ENCODE results near the gene PPP4C. TPM values are rescaled to one million over a fixed set of nuclear protein-coding genes. Genes with fewer than 3 reads are reported as not detected.
"Not testable (repeated sequence)": the region's sequence is repeated elsewhere in the genome, so short reads cannot be mapped to it uniquely, and the experiment has no call there.

Gene PPP4C
- 61.8 TPM for polyA plus RNA-seq (ENCODE audit: insufficient read length)

- peak; percentile 66 for DNase-seq (ENCODE audit: low read depth)
Observed at GRCh38 chr16:30075503-30076275, at the start of gene PPP4C. PPP4C (plus strand) TSS chr16:30075994; CDS start chr16:30076378, 384 bp downstream.

GRCh38 chr16:30026449-30026848 is 49.3 kb upstream of the PPP4C start:
- no peak for DNase-seq (ENCODE audit: low read depth)

- DNase-seq (ENCODE audit: low read depth), result no peak
Observed at GRCh38 chr16:30027588-30028437, 48.0 kb upstream of the PPP4C start.

GRCh38 chr16:30028438-30029076 is 47.2 kb upstream of the PPP4C start:
- no peak for DNase-seq (ENCODE audit: low read depth)

GRCh38 chr16:30030011-30030685 is 45.6 kb upstream of the PPP4C start:
- DNase-seq (ENCODE audit: low read depth), result no peak

- DNase-seq (ENCODE audit: low read depth), result no peak
Observed at GRCh38 chr16:30030841-30031413, 44.9 kb upstream of the PPP4C start, which contains the start of gene TLCD3B. TLCD3B (minus strand) TSS chr16:30031271; CDS start chr16:30030527, 744 bp downstream.

- DNase-seq (ENCODE audit: low read depth), result no peak
Observed at GRCh38 chr16:30031477-30031918, 44.3 kb upstream of the PPP4C start.

GRCh38 chr16:30032083-30032819 is 43.5 kb upstream of the PPP4C start:
- DNase-seq (ENCODE audit: low read depth), result no peak

- DNase-seq (ENCODE audit: low read depth), result no peak
Observed at GRCh38 chr16:30033270-30033669, 42.5 kb upstream of the PPP4C start.

GRCh38 chr16:30040221-30040620 is 35.6 kb upstream of the PPP4C start:
- DNase-seq (ENCODE audit: low read depth), result no peak

- not testable (repeated sequence) for DNase-seq (ENCODE audit: low read depth)
Observed at GRCh38 chr16:30040690-30041089, 35.1 kb upstream of the PPP4C start.

GRCh38 chr16:30041841-30042240 is 34.0 kb upstream of the PPP4C start:
- no peak for DNase-seq (ENCODE audit: low read depth)

- DNase-seq (ENCODE audit: low read depth), result no peak
Observed at GRCh38 chr16:30046178-30046577, 29.6 kb upstream of the PPP4C start.

- no peak for DNase-seq (ENCODE audit: low read depth)
Observed at GRCh38 chr16:30046588-30046987, 29.2 kb upstream of the PPP4C start.

GRCh38 chr16:30049871-30050270 is 25.9 kb upstream of the PPP4C start:
- DNase-seq (ENCODE audit: low read depth), result no peak

GRCh38 chr16:30051518-30051917 is 24.3 kb upstream of the PPP4C start:
- DNase-seq (ENCODE audit: low read depth), result no peak

GRCh38 chr16:30052671-30053372 is 23.0 kb upstream of the PPP4C start:
- peak; percentile 78 for DNase-seq (ENCODE audit: low read depth)

GRCh38 chr16:30053376-30054015 is 22.3 kb upstream of the PPP4C start:
- DNase-seq (ENCODE audit: low read depth), result no peak

- no peak for DNase-seq (ENCODE audit: low read depth)
Observed at GRCh38 chr16:30054451-30054850, 21.3 kb upstream of the PPP4C start.

Data from forelimb muscle (tissue), 1 donor.